ENCODE measurements around the gene CD79A. TPM values are rescaled to one million over a fixed set of nuclear protein-coding genes. Genes with fewer than 3 reads are reported as not detected.
A peak's percentile ranks its signal among the peaks of the same experiment; 100 is the strongest.

The CD79A gene
- total RNA-seq, 6 experiments from 2014 or later = 0.18 to 0.71 (median 0.39) TPM; not detected in 2

- H3K27me3 ChIP-seq = no peaks in the 10 kb centered on the region
- no peak overlapping the region for H3K4me3 ChIP-seq
- intact Hi-C loops (cut with DNase I) = loop anchor here in 1 of 2 donors (10.0 kb wide), 1 partner anchor 57 kb away; no protein-coding TSS in a partner anchor
- H3K9me3 ChIP-seq = no peaks in the 10 kb centered on the region
- WGBS (ENCODE audit: insufficient coverage, low coverage, low lambda C conversion rate, missing lambda C conversion rate) = 71% methylated on average over 6 of the region's 17 CpGs
- H3K27ac ChIP-seq = peak overlapping the region in 1 of 3 donors; percentile 24
- TF ChIP-seq POLR2A (IDR thresholded peaks at IDR 0.05) (no peak), CTCF (IDR thresholded peaks at IDR 0.05) (no peak)
- ATAC-seq (peak in 1 of 4 donors; percentile 5), DNase-seq (no peak)
- peaks cover 0 to 1% (median 0%) of the 10 kb centered on the region in 4 donors for H3K4me1 ChIP-seq
- no peaks in the 10 kb centered on the region for H3K36me3 ChIP-seq
Measured at GRCh38 chr19:41877916-41878905, 1.1 kb downstream of the CD79A start.

DNA sequence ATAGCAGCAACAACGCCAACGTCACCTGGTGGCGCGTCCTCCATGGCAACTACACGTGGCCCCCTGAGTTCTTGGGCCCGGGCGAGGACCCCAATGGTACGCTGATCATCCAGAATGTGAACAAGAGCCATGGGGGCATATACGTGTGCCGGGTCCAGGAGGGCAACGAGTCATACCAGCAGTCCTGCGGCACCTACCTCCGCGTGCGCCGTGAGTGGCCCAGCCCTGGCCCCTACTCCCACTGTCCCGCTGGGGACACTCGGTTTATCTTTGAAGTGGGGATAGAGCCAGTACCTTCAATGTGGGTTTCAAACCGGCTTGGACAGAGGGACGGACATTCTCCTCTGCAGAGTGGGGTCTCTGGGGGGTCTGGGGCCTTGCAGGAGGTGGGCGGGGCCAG lies 2.0 kb downstream of the CD79A start:
- Histone ChIP-seq H3K4me1 (no peaks in the 10 kb centered on the region), H3K36me3 (no peaks in the 10 kb centered on the region), H3K4me3 (no peak overlapping the region), H3K27ac (no peak overlapping the region), H3K9me3 (no peaks in the 10 kb centered on the region), H3K27me3 (no peaks in the 10 kb centered on the region)
- ATAC-seq = no peak
- intact Hi-C loops (cut with DNase I) = loop anchor here in 1 of 2 donors (10.0 kb wide), 1 partner anchor 56 kb away; no protein-coding TSS in a partner anchor
- DNase-seq = no peak
- TF ChIP-seq CTCF (IDR thresholded peaks at IDR 0.05) = no peak
- no peak for TF ChIP-seq POLR2A (IDR thresholded peaks at IDR 0.05)
- WGBS (ENCODE audit: insufficient coverage, low coverage, low lambda C conversion rate, missing lambda C conversion rate) = no CpG with 5 or more reads among the region's 21 CpGs

DNA sequence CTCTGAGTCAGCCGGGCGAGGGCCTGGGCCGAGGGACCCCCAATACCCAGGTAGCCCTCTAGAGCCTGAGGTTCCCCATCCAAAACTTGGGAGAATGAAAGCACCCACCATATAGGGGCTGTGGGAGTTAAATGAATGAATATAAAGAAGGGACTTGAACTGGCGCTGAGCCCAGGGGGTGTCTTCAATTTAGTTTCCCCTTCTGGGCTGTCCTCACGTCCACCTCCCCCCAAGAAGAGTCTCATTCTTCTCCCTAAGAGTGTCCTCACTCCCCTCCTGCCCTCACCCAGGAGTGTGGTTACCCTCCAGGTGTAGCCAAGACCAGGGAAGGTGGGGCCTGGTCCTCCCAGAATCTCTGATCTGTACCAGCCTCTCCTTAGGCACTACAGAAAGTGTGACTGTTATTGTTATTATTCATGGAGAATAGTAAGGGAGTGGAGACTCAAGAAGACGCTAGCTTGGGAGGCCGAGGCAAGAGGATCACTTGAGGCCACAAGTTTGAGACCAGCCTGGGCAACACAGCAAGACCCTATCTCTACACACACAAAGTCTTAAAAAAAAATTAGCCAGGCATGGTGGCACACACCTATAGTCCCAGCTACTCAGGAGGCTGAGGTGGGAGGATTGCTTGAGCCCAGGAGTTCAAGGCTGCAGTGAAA lies 2.7 kb downstream of the CD79A start:
- DNase-seq (no peak), ATAC-seq (no peak)
- Histone ChIP-seq H3K4me3 (no peak overlapping the region), H3K9me3 (no peaks in the 10 kb centered on the region), H3K27ac (no peak overlapping the region), H3K4me1 (peaks cover 0 to 3% (median 0%) of the 10 kb centered on the region in 4 donors), H3K27me3 (no peaks in the 10 kb centered on the region), H3K36me3 (no peaks in the 10 kb centered on the region)
- TF ChIP-seq POLR2A (IDR thresholded peaks at IDR 0.05) = no peak
- no peak for TF ChIP-seq CTCF (IDR thresholded peaks at IDR 0.05)
- intact Hi-C loops (cut with DNase I) = loop anchor here in 1 of 2 donors (10.0 kb wide), 1 partner anchor 55 kb away; no protein-coding TSS in a partner anchor
- 78% methylated on average over 4 of the region's 7 CpGs for WGBS (ENCODE audit: insufficient coverage, low coverage, low lambda C conversion rate, missing lambda C conversion rate)

DNA sequence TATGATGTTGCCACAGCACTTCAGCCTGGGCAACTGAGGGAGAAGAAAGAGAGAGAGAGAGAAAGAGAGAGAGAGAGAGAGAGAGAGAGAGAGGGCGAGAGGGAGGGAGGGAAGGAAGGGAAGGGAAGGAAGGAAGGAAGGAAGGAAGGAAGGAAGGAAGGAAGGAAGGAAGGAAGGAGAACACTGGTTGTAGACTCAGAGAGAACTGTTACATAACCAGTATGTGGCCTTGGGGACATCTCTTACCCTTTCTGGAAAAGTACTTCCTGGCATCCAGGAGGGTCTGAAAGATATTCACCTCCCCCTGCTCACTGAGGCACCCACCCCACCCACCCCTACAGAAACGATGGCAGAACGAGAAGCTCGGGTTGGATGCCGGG lies 3.2 kb downstream of the CD79A start:
- no peak for DNase-seq
- 53% methylated on average over 5 of the region's 5 CpGs for WGBS (ENCODE audit: insufficient coverage, low coverage, low lambda C conversion rate, missing lambda C conversion rate)
- H3K27me3 ChIP-seq = no peaks in the 10 kb centered on the region
- H3K36me3 ChIP-seq = no peaks in the 10 kb centered on the region
- no peak overlapping the region for H3K4me3 ChIP-seq
- H3K4me1 ChIP-seq = peaks cover 0 to 8% (median 0%) of the 10 kb centered on the region in 4 donors
- intact Hi-C loops (cut with DNase I) = no loop called here
- no peak for ATAC-seq
- no peak overlapping the region for H3K27ac ChIP-seq
- TF ChIP-seq POLR2A (IDR thresholded peaks at IDR 0.05) (no peak), CTCF (IDR thresholded peaks at IDR 0.05) (no peak)
- no peaks in the 10 kb centered on the region for H3K9me3 ChIP-seq

Data from right lobe of liver (tissue), 6 donors.